ENCODE results near the gene RRAS. TPM values are rescaled to one million over a fixed set of nuclear protein-coding genes. Genes with fewer than 3 reads are reported as not detected.

Gene RRAS
- total RNA-seq, 4 donors from 2014 or later: 31.8 to 97.6 (median 58.2) TPM

GRCh38 chr19:49676784-49677230 is 36.9 kb upstream of the RRAS start:
- 1% methylated on average over 34 of the region's 34 CpGs; no CpG with 5 or more reads in 1 of the 2 donors for WGBS, 2 donors (ENCODE audit: low coverage in 1 of 2)
- in situ Hi-C loops (cut with MboI; ENCODE audit: low pct_ligation_motif_present in 1 of 4, low pct_unique_long_range_greater_than_20kb in 1 of 4, low sequenced_read_pairs in 3 of 4): loop anchor here in 1 of 4 donors (10.0 kb wide), 1 partner anchor 102 kb away; no protein-coding TSS in a partner anchor
- H3K9me3 ChIP-seq: no peaks in the 10 kb centered on the region
- H3K4me3 ChIP-seq: peak overlapping the region; percentile 62 to 94 (median 84)
- DNase-seq: peak; percentile 100
- H3K27ac ChIP-seq: peak overlapping the region; percentile 85 to 99 (median 95)
- no peaks in the 10 kb centered on the region for H3K27me3 ChIP-seq
- peaks cover 0 to 4% (median 2%) of the 10 kb centered on the region in 4 donors for H3K36me3 ChIP-seq
- intact Hi-C loops (cut with DNase I; ENCODE audit: low total_unique reads): no loop called here
- TF ChIP-seq, protein P1, sequence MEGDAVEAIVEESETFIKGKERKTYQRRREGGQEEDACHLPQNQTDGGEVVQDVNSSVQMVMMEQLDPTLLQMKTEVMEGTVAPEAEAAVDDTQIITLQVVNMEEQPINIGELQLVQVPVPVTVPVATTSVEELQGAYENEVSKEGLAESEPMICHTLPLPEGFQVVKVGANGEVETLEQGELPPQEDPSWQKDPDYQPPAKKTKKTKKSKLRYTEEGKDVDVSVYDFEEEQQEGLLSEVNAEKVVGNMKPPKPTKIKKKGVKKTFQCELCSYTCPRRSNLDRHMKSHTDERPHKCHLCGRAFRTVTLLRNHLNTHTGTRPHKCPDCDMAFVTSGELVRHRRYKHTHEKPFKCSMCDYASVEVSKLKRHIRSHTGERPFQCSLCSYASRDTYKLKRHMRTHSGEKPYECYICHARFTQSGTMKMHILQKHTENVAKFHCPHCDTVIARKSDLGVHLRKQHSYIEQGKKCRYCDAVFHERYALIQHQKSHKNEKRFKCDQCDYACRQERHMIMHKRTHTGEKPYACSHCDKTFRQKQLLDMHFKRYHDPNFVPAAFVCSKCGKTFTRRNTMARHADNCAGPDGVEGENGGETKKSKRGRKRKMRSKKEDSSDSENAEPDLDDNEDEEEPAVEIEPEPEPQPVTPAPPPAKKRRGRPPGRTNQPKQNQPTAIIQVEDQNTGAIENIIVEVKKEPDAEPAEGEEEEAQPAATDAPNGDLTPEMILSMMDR (IDR thresholded peaks at IDR 0.05): no peak
- TF ChIP-seq EP300 (IDR thresholded peaks at IDR 0.05; ENCODE audit: low read depth) (no peak), POLR2AphosphoS5 (IDR thresholded peaks at IDR 0.05) (no peak), POLR2A (IDR thresholded peaks at IDR 0.05) (no peak)
- peaks cover 9 to 49% (median 43%) of the 10 kb centered on the region in 4 donors for H3K4me1 ChIP-seq

DNA sequence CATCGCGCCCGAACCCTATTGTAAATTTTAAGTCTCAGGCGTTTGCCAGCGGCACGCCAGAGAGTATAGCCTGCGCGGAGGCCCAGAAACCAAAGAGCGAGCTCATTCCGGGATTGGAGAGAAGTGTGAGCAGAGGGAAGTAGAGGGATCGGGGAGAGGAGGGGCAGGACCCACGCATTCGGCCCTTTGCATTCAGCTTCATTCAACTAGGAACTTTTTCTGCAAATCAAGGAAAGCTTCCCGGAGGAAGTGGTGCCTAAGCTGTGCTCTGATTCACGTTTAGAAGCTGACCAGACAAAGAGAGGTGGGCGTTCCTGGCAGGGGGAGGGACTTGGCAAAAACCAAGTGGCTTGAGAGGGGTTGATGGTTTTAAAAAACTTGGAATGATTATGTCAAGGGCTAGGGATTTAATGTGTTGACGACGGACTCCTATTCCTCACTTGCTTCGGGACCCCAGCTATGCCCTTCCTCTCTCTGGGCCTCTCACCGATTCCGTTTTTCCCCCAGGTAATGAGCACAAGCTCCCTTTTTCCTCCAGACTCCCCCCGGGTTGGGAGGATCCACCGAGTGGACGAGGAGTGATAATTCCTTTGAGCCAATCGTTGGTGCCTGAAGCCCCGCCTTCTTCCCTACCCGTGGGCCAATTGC is 36.3 kb upstream of the RRAS start:
- in situ Hi-C loops (cut with MboI; ENCODE audit: low pct_ligation_motif_present in 1 of 4, low pct_unique_long_range_greater_than_20kb in 1 of 4, low sequenced_read_pairs in 3 of 4): loop anchor here in 1 of 4 donors (10.0 kb wide), 1 partner anchor 101 kb away; no protein-coding TSS in a partner anchor
- H3K4me1 ChIP-seq: peaks cover 9 to 51% (median 43%) of the 10 kb centered on the region in 4 donors

GRCh38 chr19:49672131-49672919 is 32.4 kb upstream of the RRAS start:
- 24 to 41% methylated on average over 13 to 28 of the region's 28 CpGs for WGBS, 2 donors (ENCODE audit: low coverage in 1 of 2)
- Histone ChIP-seq H3K36me3 (no peaks in the 10 kb centered on the region), H3K27ac (peak overlapping the region; percentile 35 to 57 (median 49)), H3K4me3 (peak overlapping the region in 1 of 4 donors; percentile 5), H3K9me3 (no peaks in the 10 kb centered on the region), H3K4me1 (peaks cover 0 to 16% (median 12%) of the 10 kb centered on the region in 4 donors), H3K27me3 (no peaks in the 10 kb centered on the region)
- intact Hi-C loops (cut with DNase I; ENCODE audit: low total_unique reads) (no loop called here), in situ Hi-C loops (cut with MboI; ENCODE audit: low pct_ligation_motif_present in 1 of 4, low pct_unique_long_range_greater_than_20kb in 1 of 4, low sequenced_read_pairs in 3 of 4) (loop anchor here in 1 of 4 donors (10.0 kb wide), 1 partner anchor 98 kb away; no protein-coding TSS in a partner anchor)
- TF ChIP-seq POLR2A (IDR thresholded peaks at IDR 0.05): peak; percentile 30
- TF ChIP-seq, protein P1 (IDR thresholded peaks at IDR 0.05): peak; percentile 85 to 94 (median 92)
- TF ChIP-seq EP300 (IDR thresholded peaks at IDR 0.05; ENCODE audit: low read depth): no peak
- no peak for TF ChIP-seq POLR2AphosphoS5 (IDR thresholded peaks at IDR 0.05)
- DNase-seq: peak; percentile 85

More for the DNA sequence above, 36.3 kb upstream of the RRAS start:
- WGBS, 2 donors (ENCODE audit: low coverage in 1 of 2): 4% methylated on average over 4 to 27 of the region's 27 CpGs
- no peaks in the 10 kb centered on the region for H3K27me3 ChIP-seq
- DNase-seq: peak; percentile 90
- TF ChIP-seq, protein P1 (IDR thresholded peaks at IDR 0.05): peak in 2 of 5 experiments; percentile 8 to 28
- TF ChIP-seq POLR2AphosphoS5 (IDR thresholded peaks at IDR 0.05): peak; percentile 60 to 69 (median 68)
- no peak for TF ChIP-seq EP300 (IDR thresholded peaks at IDR 0.05; ENCODE audit: low read depth)
- no peak for TF ChIP-seq POLR2A (IDR thresholded peaks at IDR 0.05)
- H3K36me3 ChIP-seq: no peaks in the 10 kb centered on the region
- H3K9me3 ChIP-seq: no peaks in the 10 kb centered on the region
- peak overlapping the region in 3 of 4 donors; percentile 22 to 46 (median 33) for H3K4me3 ChIP-seq
- intact Hi-C loops (cut with DNase I; ENCODE audit: low total_unique reads): no loop called here
- peak overlapping the region; percentile 85 to 95 (median 90) for H3K27ac ChIP-seq

- Histone ChIP-seq H3K36me3 (no peaks in the 10 kb centered on the region), H3K27me3 (no peaks in the 10 kb centered on the region), H3K4me1 (peaks cover 7 to 21% (median 16%) of the 10 kb centered on the region in 4 donors), H3K27ac (no peak overlapping the region), H3K9me3 (no peaks in the 10 kb centered on the region), H3K4me3 (no peak overlapping the region)
- TF ChIP-seq POLR2A (IDR thresholded peaks at IDR 0.05): no peak
- no peak for TF ChIP-seq EP300 (IDR thresholded peaks at IDR 0.05; ENCODE audit: low read depth)
- TF ChIP-seq, protein P1 (IDR thresholded peaks at IDR 0.05): no peak
- no peak for TF ChIP-seq POLR2AphosphoS5 (IDR thresholded peaks at IDR 0.05)
- WGBS, 2 donors (ENCODE audit: low coverage in 1 of 2): 85 to 88% methylated on average over 3 of the region's 3 CpGs
- DNase-seq: no peak
- in situ Hi-C loops (cut with MboI; ENCODE audit: low pct_ligation_motif_present in 1 of 4, low pct_unique_long_range_greater_than_20kb in 1 of 4, low sequenced_read_pairs in 3 of 4) (loop anchor here in 1 of 4 donors (10.0 kb wide), 1 partner anchor 85 kb away; the partner anchor contains the start of genes NOSIP and PRRG2), intact Hi-C loops (cut with DNase I; ENCODE audit: low total_unique reads) (no loop called here)
These were observed 29.6 kb upstream of the RRAS start for GRCh38 chr19:49669516-49669915.
